GM12891 (cell line): ENCODE data around the gene LYST. TPM values are rescaled to one million over a fixed set of nuclear protein-coding genes. Genes with fewer than 3 reads are reported as not detected.
"Not testable (repeated sequence)": the region's sequence is repeated elsewhere in the genome, so short reads cannot be mapped to it uniquely, and the experiment has no call there.

Experiments used
- DNase-seq: peaks from one replicate; pipeline ENCODE4 v3.0.0; 2011; ENCODE audit warnings: low spot score; ENCODE audit not compliant: insufficient read length
- FAIRE-seq: peaks from 2 replicates; lab custom pipeline; 2011; peaks lifted over from hg19 to GRCh38; lab: Jason Lieb, UNC
- PAX5 ChIP-seq: IDR thresholded peaks from 2 replicates; pipeline ENCODE4 v1.6.1; 2011; ENCODE audit warnings: low read length, moderate library complexity, mild to moderate bottlenecking; ENCODE audit not compliant: insufficient read depth, severe bottlenecking
- POLR2A ChIP-seq: IDR thresholded peaks from 2 replicates; pipeline ENCODE4 v1.6.1; 2011; ENCODE audit warnings: low read depth, low read length, control low read depth
- POLR2AphosphoS5 ChIP-seq: IDR thresholded peaks from 2 replicates; pipeline ENCODE4 v1.6.1; 2011; ENCODE audit warnings: low read depth, low read length, control low read depth
- POU2F2 ChIP-seq: IDR thresholded peaks from 2 replicates; pipeline ENCODE4 v1.6.1; 2011; ENCODE audit warnings: low read depth, mild to moderate bottlenecking, control low read depth, low read length, moderate library complexity
- SPI1 ChIP-seq: IDR thresholded peaks from 2 replicates; pipeline ENCODE4 v1.6.1; 2011; ENCODE audit warnings: low read depth, low read length, control low read depth
- TAF1 ChIP-seq: IDR thresholded peaks from 2 replicates; pipeline ENCODE4 v1.6.1; 2011; ENCODE audit warnings: low read depth, low read length, control low read depth
- polyA plus RNA-seq: library from polyadenylated mRNA; unstranded; fragments of >200 nt; gene quantifications from one replicate; pipeline ENCODE4 v1.2.1, GENCODE V29; 2012; ENCODE audit warnings: low read depth, missing spikeins, inconsistent platforms; ENCODE audit not compliant: missing spikeins

Gene LYST, protein sequence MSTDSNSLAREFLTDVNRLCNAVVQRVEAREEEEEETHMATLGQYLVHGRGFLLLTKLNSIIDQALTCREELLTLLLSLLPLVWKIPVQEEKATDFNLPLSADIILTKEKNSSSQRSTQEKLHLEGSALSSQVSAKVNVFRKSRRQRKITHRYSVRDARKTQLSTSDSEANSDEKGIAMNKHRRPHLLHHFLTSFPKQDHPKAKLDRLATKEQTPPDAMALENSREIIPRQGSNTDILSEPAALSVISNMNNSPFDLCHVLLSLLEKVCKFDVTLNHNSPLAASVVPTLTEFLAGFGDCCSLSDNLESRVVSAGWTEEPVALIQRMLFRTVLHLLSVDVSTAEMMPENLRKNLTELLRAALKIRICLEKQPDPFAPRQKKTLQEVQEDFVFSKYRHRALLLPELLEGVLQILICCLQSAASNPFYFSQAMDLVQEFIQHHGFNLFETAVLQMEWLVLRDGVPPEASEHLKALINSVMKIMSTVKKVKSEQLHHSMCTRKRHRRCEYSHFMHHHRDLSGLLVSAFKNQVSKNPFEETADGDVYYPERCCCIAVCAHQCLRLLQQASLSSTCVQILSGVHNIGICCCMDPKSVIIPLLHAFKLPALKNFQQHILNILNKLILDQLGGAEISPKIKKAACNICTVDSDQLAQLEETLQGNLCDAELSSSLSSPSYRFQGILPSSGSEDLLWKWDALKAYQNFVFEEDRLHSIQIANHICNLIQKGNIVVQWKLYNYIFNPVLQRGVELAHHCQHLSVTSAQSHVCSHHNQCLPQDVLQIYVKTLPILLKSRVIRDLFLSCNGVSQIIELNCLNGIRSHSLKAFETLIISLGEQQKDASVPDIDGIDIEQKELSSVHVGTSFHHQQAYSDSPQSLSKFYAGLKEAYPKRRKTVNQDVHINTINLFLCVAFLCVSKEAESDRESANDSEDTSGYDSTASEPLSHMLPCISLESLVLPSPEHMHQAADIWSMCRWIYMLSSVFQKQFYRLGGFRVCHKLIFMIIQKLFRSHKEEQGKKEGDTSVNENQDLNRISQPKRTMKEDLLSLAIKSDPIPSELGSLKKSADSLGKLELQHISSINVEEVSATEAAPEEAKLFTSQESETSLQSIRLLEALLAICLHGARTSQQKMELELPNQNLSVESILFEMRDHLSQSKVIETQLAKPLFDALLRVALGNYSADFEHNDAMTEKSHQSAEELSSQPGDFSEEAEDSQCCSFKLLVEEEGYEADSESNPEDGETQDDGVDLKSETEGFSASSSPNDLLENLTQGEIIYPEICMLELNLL (N-terminal part only)
- polyA plus RNA-seq = 4.1 TPM

DNA sequence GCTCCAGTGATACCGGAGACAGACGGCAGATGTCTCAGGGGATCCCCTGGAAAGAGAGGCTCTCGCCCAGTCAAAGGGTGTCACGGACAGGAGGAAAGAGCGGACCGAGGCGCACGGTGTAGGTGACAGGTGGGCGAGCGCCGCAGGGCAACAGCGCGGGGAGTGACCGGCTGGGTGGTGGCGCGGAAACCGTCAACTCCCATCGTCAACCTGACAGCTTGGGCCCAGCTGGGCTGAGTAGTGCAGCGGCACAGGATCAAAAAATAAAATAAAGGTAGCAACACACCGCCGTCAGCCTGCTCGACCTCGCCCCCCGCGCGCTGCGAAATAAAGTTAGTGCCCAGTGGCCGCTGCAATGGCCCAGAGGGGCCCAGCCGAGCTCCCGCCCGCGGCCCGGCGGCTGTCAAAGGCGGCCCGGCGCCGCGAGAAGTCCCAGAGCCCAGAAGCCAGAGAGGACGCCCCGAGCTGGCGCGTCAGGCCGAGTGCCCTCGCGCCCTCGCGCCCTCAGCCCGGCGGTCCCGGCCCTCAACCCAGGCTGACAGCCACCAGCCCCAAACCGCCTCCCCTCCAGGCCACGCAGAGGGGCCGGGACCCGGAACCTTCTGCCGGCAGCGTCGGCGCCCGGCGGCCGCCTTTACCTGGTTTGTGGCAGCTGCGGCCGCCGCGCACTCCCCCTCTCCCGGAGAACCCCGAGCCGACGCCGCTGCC is at the start of gene LYST:
Gene LYST, minus strand, starts transcription at position 702 of the 708 bp plus-strand sequence. CDS start 36,489 bp downstream, outside the sequence.
- FAIRE-seq (no peak), DNase-seq (no peak)
- TF ChIP-seq PAX5 = no peak
- TF ChIP-seq TAF1 = 0 out of 2 replicates have a peak, but pooled peaks have one; percentile 11
- TF ChIP-seq POLR2A = 0 out of 2 replicates have a peak, but pooled peaks have one; percentile 19

DNA sequence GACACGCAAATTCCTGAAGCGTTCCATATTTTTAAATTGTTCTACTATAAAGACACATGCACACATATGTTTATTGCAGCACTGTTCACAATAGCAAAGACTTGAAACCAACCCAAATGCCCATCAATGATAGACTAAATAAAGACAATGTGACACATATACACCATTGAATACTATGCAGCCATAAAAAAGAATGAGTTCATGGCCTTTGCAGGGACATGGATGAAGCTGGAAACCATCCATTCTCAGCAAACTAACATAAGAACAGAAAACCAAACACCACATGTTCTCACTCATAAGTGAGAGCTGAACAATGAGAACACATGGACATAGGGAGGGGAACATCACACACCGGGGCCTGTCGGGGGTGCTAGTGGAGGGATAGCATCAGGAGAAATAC is 48.8 kb upstream of the LYST start:
- not testable (repeated sequence) for FAIRE-seq, DNase-seq

GRCh38 chr1:235913311-235913710 is 46.6 kb upstream of the LYST start:
- DNase-seq (no peak), FAIRE-seq (no peak)
- no peak for TF ChIP-seq POLR2AphosphoS5
- TF ChIP-seq SPI1 = no peak
- no peak for TF ChIP-seq PAX5
- TF ChIP-seq TAF1 = no peak
- no peak for TF ChIP-seq POLR2A
- TF ChIP-seq POU2F2 = no peak

DNA sequence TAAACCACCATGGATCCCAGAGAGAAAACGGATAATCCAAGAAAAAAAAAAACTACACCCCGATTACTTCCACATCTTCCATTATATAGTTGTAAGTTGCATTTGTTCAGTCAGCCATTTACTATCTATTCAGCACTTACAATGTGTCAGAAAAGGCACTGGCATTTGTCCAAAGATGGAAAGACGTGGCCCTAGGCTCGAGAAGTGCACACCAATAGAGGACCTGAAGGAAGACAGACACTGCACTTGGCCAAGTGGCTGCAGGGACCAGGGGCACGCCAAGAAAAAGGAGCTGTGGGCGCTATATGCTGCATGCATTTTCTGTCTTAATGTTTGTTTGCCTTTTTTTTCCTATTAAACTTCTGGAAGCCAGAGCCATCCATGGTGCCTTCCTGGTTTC is 45.2 kb upstream of the LYST start:
- FAIRE-seq (no peak), DNase-seq (no peak)
- TF ChIP-seq TAF1 (no peak), PAX5 (no peak)

- FAIRE-seq = no peak
- TF ChIP-seq TAF1 (no peak), SPI1 (no peak), POU2F2 (no peak), PAX5 (no peak), POLR2A (no peak), POLR2AphosphoS5 (no peak)
- no peak for DNase-seq
Observed at GRCh38 chr1:235911300-235911662, 44.6 kb upstream of the LYST start.

DNA sequence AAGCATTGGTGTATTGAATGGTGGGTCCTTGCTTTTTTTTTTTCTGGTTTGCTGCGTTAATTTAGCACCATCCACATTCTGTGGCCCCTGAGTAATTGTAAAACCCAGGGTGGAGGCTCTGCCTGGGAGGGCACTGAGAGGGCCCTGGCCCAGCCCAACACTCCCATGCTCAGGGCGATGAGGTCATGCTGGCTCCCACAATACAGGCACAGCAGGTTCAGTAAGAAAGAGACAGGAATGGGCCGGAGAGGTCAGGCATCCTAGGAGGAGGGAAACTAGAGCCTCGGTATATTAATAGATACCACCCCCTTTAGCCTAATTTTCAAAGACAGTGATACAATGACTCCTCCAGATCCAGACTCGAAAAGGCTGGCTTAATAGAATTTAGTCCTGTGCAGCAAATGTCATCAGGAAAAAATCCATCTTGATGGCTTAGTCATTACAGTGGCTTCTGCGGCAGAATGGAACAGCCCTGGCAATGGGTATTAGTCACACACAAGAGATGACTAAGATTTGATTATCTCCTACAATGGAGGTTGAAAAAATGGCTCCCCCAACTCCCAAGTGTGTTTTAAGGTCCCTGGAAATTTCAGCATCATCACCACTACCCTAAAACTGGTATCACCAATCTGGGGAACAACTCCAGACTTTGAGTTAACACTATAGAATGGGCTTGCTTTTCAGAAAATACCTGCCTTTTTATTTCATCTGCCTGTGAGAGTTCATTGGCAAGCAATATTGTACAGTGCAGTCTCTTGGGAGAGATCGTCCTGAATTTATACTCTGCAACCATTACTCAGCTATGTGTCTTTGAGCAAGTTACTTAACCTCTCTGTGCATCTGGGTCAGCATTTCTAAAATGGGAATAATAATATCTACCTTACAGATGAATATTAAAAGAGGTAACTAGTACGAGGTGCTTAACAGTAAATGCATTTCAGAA is 43.9 kb upstream of the LYST start:
- TF ChIP-seq PAX5 (no peak), TAF1 (no peak), POLR2AphosphoS5 (no peak), POLR2A (no peak), POU2F2 (no peak), SPI1 (no peak)
- FAIRE-seq = no peak
- DNase-seq = no peak

GRCh38 chr1:235908742-235909520 is 42.2 kb upstream of the LYST start:
- no peak for TF ChIP-seq POU2F2
- TF ChIP-seq PAX5 = no peak
- no peak for TF ChIP-seq POLR2AphosphoS5
- TF ChIP-seq TAF1 = no peak
- no peak for TF ChIP-seq POLR2A
- TF ChIP-seq SPI1 = no peak
- FAIRE-seq = no peak
- no peak for DNase-seq

DNA sequence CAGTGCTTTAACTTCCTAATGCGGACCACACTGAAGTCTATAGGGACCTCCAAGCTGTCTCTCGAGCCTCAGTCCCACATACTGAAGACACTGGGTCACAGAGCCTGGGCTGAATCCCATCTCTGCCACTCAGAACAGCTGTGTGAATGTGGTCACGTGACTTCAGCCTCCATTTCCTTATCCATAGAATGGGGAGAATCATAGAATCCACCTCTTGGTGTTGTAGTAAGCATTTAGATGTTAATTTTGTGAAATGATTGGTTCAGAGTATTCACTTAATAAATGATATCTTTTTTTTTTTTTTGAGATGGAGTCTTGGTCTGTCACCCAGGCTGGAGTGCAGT is 41.2 kb upstream of the LYST start:
- FAIRE-seq = no peak
- TF ChIP-seq PAX5 (no peak), SPI1 (no peak), POLR2AphosphoS5 (no peak), POU2F2 (no peak), POLR2A (no peak), TAF1 (no peak)
- no peak for DNase-seq
